Measurements from ENCODE around the gene PPM1J.

DNA sequence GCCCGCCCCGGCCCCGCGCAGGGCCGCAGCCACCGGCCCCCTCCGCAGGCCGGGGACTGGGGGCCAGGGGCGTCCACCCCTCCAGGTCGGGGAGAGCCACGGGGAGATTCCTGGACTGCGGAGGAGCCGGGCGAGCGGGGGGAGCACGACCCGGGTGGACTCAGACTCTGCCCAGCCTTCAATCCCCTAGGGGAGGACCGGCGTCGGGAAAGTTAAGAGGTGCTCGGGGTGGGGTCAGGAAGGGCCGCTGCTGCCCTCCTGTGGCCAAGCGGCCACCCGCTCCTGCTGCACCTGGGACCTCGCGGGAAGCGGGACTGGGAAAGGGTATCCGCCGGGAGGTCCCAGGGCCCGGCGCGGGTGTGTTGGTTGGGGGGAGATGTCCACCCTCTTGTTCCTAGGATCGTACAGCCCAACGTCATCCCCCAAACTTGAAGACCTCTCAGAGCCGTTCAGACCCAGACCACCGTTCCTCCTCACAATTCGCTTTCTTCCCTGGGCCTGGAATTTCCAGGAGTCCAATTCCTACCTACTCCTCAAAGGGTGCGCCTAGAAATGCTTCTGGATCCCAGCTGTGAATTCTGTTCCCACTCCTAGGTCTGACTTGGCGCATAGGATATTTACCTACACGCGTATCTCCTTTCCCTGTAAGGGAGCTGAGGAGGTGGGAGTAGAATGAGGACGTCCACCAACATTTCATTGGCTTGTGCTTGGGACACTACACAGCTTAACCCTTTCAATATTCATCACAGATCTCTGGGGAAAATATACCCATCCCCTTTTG, 7.7 kb downstream of the PPM1J start:
- TF ChIP-seq, protein P1, sequence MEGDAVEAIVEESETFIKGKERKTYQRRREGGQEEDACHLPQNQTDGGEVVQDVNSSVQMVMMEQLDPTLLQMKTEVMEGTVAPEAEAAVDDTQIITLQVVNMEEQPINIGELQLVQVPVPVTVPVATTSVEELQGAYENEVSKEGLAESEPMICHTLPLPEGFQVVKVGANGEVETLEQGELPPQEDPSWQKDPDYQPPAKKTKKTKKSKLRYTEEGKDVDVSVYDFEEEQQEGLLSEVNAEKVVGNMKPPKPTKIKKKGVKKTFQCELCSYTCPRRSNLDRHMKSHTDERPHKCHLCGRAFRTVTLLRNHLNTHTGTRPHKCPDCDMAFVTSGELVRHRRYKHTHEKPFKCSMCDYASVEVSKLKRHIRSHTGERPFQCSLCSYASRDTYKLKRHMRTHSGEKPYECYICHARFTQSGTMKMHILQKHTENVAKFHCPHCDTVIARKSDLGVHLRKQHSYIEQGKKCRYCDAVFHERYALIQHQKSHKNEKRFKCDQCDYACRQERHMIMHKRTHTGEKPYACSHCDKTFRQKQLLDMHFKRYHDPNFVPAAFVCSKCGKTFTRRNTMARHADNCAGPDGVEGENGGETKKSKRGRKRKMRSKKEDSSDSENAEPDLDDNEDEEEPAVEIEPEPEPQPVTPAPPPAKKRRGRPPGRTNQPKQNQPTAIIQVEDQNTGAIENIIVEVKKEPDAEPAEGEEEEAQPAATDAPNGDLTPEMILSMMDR (IDR thresholded peaks at IDR 0.05): peak; percentile 92
- peak; percentile 44; the same call in 1 of the 2 replicates for TF ChIP-seq POLR2AphosphoS5 (IDR thresholded peaks at IDR 0.05; ENCODE audit: low read depth, low read length)
- TF ChIP-seq TCF7L2 (IDR thresholded peaks at IDR 0.05; ENCODE audit: low read depth, low read length): no peak
- TF ChIP-seq, protein P2, sequence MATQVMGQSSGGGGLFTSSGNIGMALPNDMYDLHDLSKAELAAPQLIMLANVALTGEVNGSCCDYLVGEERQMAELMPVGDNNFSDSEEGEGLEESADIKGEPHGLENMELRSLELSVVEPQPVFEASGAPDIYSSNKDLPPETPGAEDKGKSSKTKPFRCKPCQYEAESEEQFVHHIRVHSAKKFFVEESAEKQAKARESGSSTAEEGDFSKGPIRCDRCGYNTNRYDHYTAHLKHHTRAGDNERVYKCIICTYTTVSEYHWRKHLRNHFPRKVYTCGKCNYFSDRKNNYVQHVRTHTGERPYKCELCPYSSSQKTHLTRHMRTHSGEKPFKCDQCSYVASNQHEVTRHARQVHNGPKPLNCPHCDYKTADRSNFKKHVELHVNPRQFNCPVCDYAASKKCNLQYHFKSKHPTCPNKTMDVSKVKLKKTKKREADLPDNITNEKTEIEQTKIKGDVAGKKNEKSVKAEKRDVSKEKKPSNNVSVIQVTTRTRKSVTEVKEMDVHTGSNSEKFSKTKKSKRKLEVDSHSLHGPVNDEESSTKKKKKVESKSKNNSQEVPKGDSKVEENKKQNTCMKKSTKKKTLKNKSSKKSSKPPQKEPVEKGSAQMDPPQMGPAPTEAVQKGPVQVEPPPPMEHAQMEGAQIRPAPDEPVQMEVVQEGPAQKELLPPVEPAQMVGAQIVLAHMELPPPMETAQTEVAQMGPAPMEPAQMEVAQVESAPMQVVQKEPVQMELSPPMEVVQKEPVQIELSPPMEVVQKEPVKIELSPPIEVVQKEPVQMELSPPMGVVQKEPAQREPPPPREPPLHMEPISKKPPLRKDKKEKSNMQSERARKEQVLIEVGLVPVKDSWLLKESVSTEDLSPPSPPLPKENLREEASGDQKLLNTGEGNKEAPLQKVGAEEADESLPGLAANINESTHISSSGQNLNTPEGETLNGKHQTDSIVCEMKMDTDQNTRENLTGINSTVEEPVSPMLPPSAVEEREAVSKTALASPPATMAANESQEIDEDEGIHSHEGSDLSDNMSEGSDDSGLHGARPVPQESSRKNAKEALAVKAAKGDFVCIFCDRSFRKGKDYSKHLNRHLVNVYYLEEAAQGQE (IDR thresholded peaks at IDR 0.05; ENCODE audit: insufficient read depth in 1 of 2, low read depth in 2 of 2, low read length in 1 of 2): no peak

Data from Panc1 (cell line).